Activated T-helper 2 cell treated with anti-CD3 and anti-CD28 coated beads, Interferon-gamma antibody, Interleukin-2, Interleukin-4, amounts not matched to agents 10 μg/mL and 5 μg/mL and 100 μg/mL, durations not matched to agents 14 hours and 24 hours and 36 hours (primary cell): Measurements from ENCODE around the gene TNS3. TPM values are rescaled to one million over a fixed set of nuclear protein-coding genes. Genes with fewer than 3 reads are reported as not detected.

ENCODE experiments used
- DNase-seq: peaks from one replicate; pipeline ENCODE4 v3.0.0; 2021; ENCODE audit warnings: low spot score
- H3K27ac Mint-ChIP-seq: one replicate; pipeline ENCODE4 v1.8.0; 2021; ENCODE audit warnings: mixed read lengths
- H3K27me3 Mint-ChIP-seq: one replicate; pipeline ENCODE4 v1.8.0; 2021; ENCODE audit warnings: low read depth, mixed read lengths
- H3K36me3 Mint-ChIP-seq: one replicate; pipeline ENCODE4 v1.8.0; 2021; ENCODE audit warnings: low read depth, mixed read lengths
- H3K4me1 Mint-ChIP-seq: one replicate; pipeline ENCODE4 v1.8.0; 2021; ENCODE audit warnings: low read depth, mixed read lengths
- H3K4me3 Mint-ChIP-seq: one replicate; pipeline ENCODE4 v1.8.0; 2021; ENCODE audit warnings: low read depth, mild to moderate bottlenecking, moderate library complexity, mixed read lengths
- H3K9me3 Mint-ChIP-seq: one replicate; pipeline ENCODE4 v1.8.0; 2021; ENCODE audit warnings: mixed read lengths
- intact Hi-C: fragments of 100-400 bp; cut with micrococcal nuclease; formaldehyde crosslinking; loops from one replicate; pipeline ENCODE4 v1.15.1; 2023
- total RNA-seq: library from RNA; stranded (reverse); gene quantifications from 2 replicates; pipeline ENCODE4 v1.2.3, GENCODE V29; 2022

The TNS3 gene
- total RNA-seq, 1 donor from 2014 or later: 5.3 TPM

DNA sequence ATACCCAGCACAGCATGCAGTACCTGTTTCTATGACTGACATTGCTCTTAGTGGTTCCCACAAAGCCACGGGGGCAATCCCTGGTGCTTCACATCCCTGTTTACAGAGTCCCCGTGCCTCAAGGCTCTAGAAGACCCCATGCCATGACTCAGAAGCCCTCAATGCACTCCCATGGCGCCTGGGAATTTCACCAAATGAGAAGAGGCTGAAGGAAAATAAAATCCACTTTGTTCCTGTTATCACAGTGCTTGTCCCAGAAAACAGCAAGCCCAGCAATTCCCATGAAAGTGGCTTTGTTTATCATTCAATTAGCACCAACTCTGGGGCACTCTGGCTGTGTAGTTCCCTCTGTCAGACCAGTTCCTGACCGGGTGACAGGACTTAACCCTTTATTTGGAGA is 268.3 kb downstream of the TNS3 start:
- DNase-seq: no peak
- intact Hi-C loops: loop anchor here (5.0 kb wide), 1 partner anchor 169 kb away; no protein-coding TSS in a partner anchor
- Mint-ChIP-seq H3K27me3 (no peaks in the 10 kb centered on the region), H3K4me3 (no peak overlapping the region), H3K9me3 (peaks cover 10% of the 10 kb centered on the region), H3K36me3 (peaks cover 13% of the 10 kb centered on the region), H3K4me1 (peaks cover 39% of the 10 kb centered on the region), H3K27ac (no peak overlapping the region)

DNA sequence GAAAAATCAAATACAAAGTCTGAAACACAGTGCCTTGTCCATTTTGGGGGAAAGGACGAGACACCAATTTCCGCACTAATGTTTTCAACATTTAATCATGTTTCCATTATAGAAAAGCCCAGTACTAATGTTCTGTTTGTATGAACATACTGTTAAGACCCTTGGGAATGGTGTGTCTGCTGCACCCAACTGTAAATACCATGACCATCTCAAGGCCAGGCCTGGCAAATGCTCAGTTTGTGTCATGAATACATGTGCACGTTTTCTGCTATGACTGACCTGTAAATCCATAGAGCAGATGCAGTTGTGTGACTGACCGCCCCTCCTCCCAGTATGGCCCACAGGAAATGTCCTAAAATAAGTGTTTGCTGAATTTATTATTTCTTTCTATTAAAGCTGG is 270.0 kb downstream of the TNS3 start:
- intact Hi-C loops: loop anchor here (5.0 kb wide), 1 partner anchor 170 kb away; no protein-coding TSS in a partner anchor
- Mint-ChIP-seq H3K36me3 (peaks cover 11% of the 10 kb centered on the region), H3K4me1 (peaks cover 27% of the 10 kb centered on the region), H3K4me3 (no peak overlapping the region), H3K9me3 (peaks cover 14% of the 10 kb centered on the region), H3K27ac (no peak overlapping the region), H3K27me3 (no peaks in the 10 kb centered on the region)
- no peak for DNase-seq

DNA sequence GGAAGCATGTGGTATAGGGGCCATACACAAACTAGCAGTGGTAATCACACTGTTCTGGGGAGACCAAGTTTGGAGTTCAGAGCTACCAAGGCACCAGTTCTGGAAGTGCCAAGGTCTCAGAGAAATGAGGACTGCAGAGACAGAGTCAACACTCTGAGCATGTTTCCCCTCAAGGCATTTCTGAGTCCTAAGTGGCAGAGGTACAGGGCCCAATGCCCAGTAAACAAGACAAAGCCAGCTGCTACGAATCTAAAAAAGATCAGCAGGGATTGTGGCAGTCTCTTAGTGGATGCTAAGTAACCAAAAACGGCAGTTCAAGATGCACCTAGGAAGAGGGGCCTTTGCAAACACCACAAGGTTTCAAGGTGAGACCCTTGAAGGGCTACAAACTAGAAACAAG is 271.9 kb downstream of the TNS3 start:
- H3K27me3 Mint-ChIP-seq: no peaks in the 10 kb centered on the region
- peaks cover 22% of the 10 kb centered on the region for H3K4me1 Mint-ChIP-seq
- DNase-seq: no peak
- intact Hi-C loops: loop anchor here (1.0 to 5.0 kb wide), 3 partner anchors 16 to 172 kb away; no protein-coding TSS in a partner anchor
- peaks cover 11% of the 10 kb centered on the region for H3K36me3 Mint-ChIP-seq
- peaks cover 14% of the 10 kb centered on the region for H3K9me3 Mint-ChIP-seq
- H3K4me3 Mint-ChIP-seq: no peak overlapping the region
- H3K27ac Mint-ChIP-seq: peak overlapping the region; percentile 74

DNA sequence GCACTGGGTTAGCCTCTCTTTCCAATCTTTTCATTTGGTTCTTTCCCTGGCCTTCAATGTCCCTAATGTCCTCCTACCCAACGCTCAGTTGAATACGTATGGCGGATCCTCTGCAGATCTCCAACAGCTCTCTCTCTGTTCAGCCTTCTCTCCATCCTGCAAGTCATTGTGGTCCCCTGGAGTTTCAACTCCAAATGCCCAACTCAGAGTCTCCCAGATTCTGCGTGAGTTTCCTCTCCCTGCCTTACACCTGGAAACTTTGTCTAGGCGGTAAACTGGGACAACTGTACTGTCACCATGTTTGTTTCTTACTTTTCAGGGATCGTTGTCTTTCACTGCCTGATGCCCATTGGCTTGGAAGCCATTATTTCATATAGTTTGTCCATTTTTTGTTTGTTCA is 273.1 kb downstream of the TNS3 start:
- intact Hi-C loops: no loop called here
- H3K27me3 Mint-ChIP-seq: no peaks in the 10 kb centered on the region
- peaks cover 23% of the 10 kb centered on the region for H3K4me1 Mint-ChIP-seq
- no peak overlapping the region for H3K27ac Mint-ChIP-seq
- H3K9me3 Mint-ChIP-seq: peaks cover 14% of the 10 kb centered on the region
- DNase-seq: no peak
- no peak overlapping the region for H3K4me3 Mint-ChIP-seq
- H3K36me3 Mint-ChIP-seq: peaks cover 11% of the 10 kb centered on the region

DNA sequence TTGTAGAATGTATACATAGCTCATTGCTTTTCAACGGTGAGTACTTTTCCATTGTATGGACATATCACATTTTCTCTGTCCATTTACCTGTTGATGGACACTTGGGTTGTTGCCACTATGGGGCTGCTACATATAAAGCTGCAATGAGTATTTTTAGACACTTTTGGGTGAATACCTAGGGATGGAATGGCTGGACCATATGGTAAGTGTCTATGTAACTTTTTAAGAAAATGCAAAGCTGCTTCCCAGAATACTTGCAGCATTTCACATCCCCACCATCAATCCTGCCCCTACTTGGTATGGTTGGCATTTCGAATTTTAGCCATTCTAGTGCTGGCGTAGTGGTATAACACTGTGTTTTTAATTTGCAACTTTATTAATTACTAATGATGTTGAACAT is 274.6 kb downstream of the TNS3 start:
- no peak overlapping the region for H3K27ac Mint-ChIP-seq
- no peaks in the 10 kb centered on the region for H3K27me3 Mint-ChIP-seq
- peaks cover 17% of the 10 kb centered on the region for H3K4me1 Mint-ChIP-seq
- peaks cover 14% of the 10 kb centered on the region for H3K9me3 Mint-ChIP-seq
- no peak for DNase-seq
- intact Hi-C loops: no loop called here
- H3K4me3 Mint-ChIP-seq: no peak overlapping the region
- H3K36me3 Mint-ChIP-seq: peaks cover 14% of the 10 kb centered on the region

DNA sequence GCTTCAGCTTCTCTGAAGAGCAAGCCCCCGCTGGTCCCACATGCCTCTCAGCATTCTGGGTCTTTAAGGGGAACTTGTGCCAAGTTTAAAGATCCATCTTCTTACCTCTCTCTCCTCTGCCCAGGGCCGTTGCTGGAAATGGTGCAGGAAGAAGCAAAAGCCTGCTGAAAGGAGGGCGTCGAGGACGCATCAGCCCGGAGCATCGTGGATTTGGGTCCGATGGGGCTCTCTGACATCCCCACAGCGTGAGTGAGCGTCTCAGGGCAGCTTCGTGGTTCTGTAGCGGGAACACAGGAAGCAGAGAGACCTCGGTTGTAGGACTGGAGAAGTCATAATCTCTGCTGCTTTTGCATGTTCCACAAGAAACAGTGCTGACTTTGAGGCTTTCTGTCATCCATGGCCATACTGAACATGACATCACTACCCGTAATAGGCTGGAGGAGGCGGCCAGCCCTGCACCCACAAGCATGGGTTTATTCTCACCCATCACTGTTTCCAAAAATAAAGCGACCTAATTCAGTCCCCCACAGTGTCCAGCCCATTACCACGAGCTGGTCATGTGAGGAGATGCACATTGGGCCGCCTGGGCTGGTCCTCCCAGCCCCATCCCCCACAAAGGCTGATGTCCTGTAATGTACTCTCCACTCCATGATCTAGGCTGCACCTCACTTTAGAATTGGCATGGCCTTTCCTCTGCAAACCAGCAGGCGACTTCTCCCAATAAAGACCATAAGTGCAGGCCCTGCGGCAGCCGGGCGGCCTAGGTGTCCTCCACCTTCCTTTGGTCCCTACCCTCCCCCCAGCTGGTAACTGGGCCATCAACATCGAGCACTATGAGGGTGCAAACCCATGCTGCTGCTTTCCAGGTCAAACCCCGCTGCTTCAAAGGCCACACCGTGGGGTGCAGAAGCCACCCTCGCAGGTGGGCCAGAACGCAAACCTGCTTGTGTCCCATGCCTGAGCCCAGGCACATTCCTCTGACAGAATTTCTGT is 276.9 kb downstream of the TNS3 start:
- DNase-seq: no peak
- H3K9me3 Mint-ChIP-seq: peaks cover 9% of the 10 kb centered on the region
- H3K4me3 Mint-ChIP-seq: peak overlapping the region; percentile 64
- peak overlapping the region; percentile 81 for H3K27ac Mint-ChIP-seq
- peaks cover 10% of the 10 kb centered on the region for H3K4me1 Mint-ChIP-seq
- H3K27me3 Mint-ChIP-seq: no peaks in the 10 kb centered on the region
- intact Hi-C loops: no loop called here
- H3K36me3 Mint-ChIP-seq: peaks cover 11% of the 10 kb centered on the region

DNA sequence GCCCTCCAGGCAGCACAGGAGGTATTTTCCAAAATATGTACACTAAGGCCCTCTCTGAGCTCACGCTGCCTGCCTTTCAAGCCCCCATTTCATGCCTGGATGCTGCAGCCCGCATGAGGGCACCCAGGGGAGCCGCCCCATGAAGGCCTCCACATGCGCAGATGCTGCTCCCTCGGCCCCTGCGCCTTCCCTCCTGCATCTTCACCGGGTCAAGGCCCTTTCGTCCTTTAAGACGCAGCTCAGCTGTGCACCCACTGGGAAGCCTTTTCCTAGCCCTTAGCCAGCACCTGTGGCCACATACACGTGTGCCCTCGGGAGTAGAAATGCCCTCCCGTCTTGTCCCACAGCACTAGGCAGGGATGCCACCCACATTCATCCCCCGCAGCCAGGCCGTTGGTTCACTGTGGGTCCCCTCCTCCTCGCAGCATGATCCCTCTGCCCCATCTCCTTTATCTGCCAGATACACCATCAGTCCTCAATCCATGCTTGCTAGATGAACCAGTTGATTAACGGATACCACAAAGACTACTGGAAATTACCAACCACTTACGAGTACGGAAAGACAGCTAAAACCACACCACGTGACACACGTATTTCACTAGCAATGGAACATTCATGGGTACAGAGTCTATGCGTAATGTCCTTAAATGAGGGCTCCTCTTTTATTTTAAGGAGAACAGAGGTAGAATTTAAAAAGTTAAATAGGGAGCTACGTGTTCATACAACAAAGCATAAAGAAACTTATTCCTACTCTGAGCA is 278.0 kb downstream of the TNS3 start:
- peak overlapping the region; percentile 56 for H3K27ac Mint-ChIP-seq
- DNase-seq: no peak
- peaks cover 8% of the 10 kb centered on the region for H3K9me3 Mint-ChIP-seq
- H3K27me3 Mint-ChIP-seq: no peaks in the 10 kb centered on the region
- peak overlapping the region; percentile 54 for H3K4me3 Mint-ChIP-seq
- intact Hi-C loops: no loop called here
- H3K4me1 Mint-ChIP-seq: peaks cover 4% of the 10 kb centered on the region
- H3K36me3 Mint-ChIP-seq: peaks cover 11% of the 10 kb centered on the region

DNA sequence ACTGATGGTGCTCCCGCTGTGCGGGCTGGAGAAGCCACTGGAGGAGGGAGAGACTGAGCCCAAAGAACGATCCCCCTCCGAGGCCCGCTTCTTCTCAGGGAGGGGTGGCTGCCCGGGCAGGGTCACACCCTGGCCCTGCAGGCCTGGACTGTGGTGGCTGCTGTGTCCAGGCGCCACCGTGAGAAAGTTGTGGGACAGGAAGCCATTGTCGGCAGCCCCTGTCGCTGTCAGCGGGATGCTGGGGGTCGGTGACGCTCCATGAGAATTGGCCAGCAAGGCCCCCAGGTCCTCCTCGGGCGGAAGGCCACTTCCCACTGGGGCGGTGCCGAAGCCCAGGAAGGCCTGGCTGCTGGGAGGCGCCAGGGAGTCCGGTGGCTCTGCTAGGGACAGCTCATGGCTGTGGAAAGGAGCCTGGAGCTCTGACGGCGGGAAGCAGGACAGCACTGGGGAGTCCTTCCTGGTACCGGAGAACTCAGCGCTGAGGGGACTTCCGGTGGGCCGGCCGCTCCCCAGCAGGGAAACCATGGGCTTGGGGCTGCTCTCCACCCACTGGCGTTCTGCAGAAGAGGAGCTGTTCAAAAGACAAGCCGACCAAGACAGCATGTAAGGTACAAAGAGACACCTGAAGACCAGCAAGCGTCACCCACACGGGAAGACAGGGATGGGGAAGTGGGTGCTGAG is 278.8 kb downstream of the TNS3 start:
- Mint-ChIP-seq H3K4me1 (peaks cover 4% of the 10 kb centered on the region), H3K36me3 (peaks cover 4% of the 10 kb centered on the region), H3K9me3 (peaks cover under 1% of the 10 kb centered on the region), H3K4me3 (no peak overlapping the region), H3K27ac (no peak overlapping the region), H3K27me3 (no peaks in the 10 kb centered on the region)
- DNase-seq: no peak
- intact Hi-C loops: no loop called here

DNA sequence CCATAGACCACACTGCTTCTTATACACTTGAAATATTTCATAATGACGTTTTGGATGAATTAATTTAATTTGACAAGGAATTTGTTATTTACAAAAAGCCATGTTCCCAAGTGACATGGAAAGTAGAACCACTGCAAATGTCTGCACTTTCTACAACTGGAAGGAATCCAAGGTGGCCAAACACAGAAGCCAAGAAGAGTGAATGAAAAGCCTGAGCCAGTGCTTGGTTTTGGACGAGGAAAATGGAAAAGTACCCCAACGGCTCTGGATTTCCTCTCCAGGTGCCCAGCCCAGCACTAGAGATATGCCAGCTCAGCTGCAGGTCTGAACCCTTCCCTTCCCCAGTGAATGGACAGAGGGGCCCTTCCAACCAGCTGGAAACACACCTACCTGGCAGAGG is 279.4 kb downstream of the TNS3 start:
- H3K27me3 Mint-ChIP-seq: no peaks in the 10 kb centered on the region
- H3K27ac Mint-ChIP-seq: no peak overlapping the region
- peaks cover 4% of the 10 kb centered on the region for H3K36me3 Mint-ChIP-seq
- H3K4me1 Mint-ChIP-seq: peaks cover 4% of the 10 kb centered on the region
- intact Hi-C loops: no loop called here
- no peak overlapping the region for H3K4me3 Mint-ChIP-seq
- no peak for DNase-seq
- no peaks in the 10 kb centered on the region for H3K9me3 Mint-ChIP-seq

DNA sequence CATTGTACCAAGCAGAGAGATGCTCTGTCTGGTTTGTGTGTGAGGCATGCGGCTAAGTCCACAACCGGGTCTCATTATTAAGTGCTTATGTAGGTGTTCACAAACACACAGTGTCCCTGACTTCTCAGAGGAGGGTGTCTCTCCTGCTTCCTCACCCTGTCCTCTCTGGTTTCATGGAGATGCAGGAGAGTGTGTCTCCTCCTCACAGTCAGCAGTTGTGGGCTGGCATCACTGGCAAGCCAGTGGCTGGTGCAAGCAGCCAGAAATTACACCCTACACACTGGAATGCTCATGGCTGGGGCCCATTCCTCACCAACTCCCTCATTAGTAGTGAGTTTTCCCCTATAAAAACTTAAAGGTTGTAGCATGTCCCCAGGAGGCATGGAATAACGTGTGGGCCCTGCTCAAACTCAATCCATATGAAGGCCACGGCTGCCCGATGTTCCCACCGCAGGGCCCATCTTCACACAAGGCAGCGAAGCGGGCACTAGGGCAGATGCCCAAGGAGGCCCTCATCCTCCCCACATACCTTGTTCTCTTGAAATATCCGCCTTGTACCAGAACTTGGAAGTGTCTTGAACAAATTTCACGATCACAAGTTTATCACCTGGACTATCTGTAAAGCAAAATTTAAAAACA is 280.1 kb downstream of the TNS3 start:
- no peaks in the 10 kb centered on the region for H3K9me3 Mint-ChIP-seq
- no peaks in the 10 kb centered on the region for H3K27me3 Mint-ChIP-seq
- H3K4me1 Mint-ChIP-seq: peaks cover 4% of the 10 kb centered on the region
- H3K36me3 Mint-ChIP-seq: peaks cover 4% of the 10 kb centered on the region
- DNase-seq: no peak
- no peak overlapping the region for H3K4me3 Mint-ChIP-seq
- no peak overlapping the region for H3K27ac Mint-ChIP-seq
- intact Hi-C loops: no loop called here

DNA sequence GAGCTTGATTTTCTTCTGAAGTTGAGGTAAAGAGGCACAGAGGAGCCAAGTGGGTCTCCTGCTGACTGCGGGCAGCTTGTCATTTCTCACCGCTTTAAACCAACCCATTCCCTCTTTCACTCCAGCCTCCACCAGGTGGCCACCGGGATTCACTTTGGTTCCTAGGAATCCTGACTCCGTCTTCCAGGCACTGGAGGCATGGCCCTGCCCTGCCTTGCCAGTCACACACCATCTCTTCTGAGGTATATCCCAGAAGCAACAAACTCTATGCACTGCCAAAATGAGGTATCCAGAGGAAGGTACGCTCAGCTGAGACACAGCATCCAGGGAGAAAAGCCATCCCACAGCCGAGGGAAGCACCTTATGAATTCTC is 280.8 kb downstream of the TNS3 start:
- no peak overlapping the region for H3K4me3 Mint-ChIP-seq
- H3K36me3 Mint-ChIP-seq: peaks cover 4% of the 10 kb centered on the region
- no peak overlapping the region for H3K27ac Mint-ChIP-seq
- H3K4me1 Mint-ChIP-seq: peaks cover 4% of the 10 kb centered on the region
- DNase-seq: no peak
- intact Hi-C loops: no loop called here
- no peaks in the 10 kb centered on the region for H3K27me3 Mint-ChIP-seq
- H3K9me3 Mint-ChIP-seq: no peaks in the 10 kb centered on the region

DNA sequence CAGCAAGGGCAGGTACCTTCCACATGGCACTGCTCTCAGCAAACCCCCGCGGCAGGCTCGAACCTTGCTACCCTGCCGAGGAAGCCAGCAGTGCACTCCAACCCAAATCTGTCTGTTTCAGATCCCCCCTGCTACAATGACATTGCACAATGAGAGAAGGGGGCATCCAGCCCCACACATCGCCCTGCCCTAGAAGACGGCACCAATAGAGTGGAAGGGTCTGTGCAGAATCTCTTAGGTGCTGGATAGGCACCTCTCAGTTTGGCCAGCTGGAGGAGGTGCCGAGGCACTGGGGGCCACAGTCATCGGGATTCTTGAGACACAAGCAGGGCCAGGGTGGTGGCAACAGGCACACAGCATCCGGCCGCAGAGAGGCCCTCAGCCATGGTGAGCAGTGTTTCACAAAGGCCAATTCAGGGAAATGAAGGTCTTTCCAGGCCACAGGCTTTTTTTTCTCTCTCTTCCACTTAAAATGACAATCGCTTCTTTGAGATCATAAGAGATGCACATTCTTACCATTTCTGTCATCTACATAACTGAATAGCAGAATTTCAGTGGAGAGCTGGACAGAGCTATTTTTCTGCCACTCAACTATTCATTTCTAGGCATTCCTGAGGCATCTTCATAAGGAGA is 281.3 kb downstream of the TNS3 start:
- Mint-ChIP-seq H3K9me3 (no peaks in the 10 kb centered on the region), H3K4me3 (no peak overlapping the region), H3K36me3 (peaks cover 4% of the 10 kb centered on the region), H3K4me1 (peaks cover 4% of the 10 kb centered on the region), H3K27ac (no peak overlapping the region), H3K27me3 (no peaks in the 10 kb centered on the region)
- no peak for DNase-seq
- intact Hi-C loops: no loop called here
